ENCODE data around the gene MGAT5B. TPM values are rescaled to one million over a fixed set of nuclear protein-coding genes. Genes with fewer than 3 reads are reported as not detected.

The MGAT5B gene
- total RNA-seq, 1 experiment from 2014 or later = 4.9 TPM

DNA sequence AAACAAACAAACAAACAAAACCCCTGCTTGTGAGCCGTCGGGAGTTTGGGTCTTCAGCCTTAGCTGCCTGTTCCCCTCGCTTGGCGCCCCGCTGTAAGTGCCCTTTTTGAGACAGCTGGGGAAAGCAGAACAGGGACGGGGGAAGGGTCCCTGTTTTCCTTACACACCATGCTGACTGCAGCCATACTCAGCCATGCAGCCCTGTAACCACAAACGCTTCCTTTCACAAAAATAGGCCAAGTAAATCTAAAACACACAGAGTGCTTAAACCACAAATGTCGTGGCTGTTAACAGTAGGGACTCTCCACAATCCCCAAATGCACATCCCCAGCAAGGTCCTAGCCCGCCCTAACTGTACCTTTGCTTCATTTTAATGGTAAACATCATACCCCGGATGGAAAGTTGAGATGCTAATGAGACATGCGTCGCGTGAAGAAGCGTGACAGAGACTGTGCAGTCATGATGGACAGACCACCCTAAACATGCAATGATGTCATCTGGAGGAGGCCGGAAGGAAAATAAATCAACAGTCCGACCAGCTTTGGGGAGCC, 129.9 kb downstream of the MGAT5B start:
- H3K4me3 ChIP-seq (ENCODE audit: low read length) = no peak overlapping the region
- H3K79me2 ChIP-seq (ENCODE audit: low read length) = no peaks in the 10 kb centered on the region
- TF ChIP-seq EZH2 (IDR thresholded peaks at IDR 0.05; ENCODE audit: low read length, unreplicated experiment) = no peak
- TF ChIP-seq EZH2phosphoT487 (IDR thresholded peaks at IDR 0.05; ENCODE audit: borderline replicate concordance, low read length) = no peak
- TF ChIP-seq CTCF (conservative IDR thresholded peaks at IDR 0.05; ENCODE audit: low read depth, low read length) = no peak
- no peaks in the 10 kb centered on the region for H4K20me1 ChIP-seq (ENCODE audit: low read length)
- intact Hi-C loops (cut with micrococcal nuclease) = no loop called here
- H3K9me2 ChIP-seq (replicated peaks; ENCODE audit: low read length) = no peaks in the 10 kb centered on the region
- no TSS peak for BruUV-seq (replicated peaks)
- POLR2A ChIA-PET (ENCODE audit: unreplicated experiment) = no interaction called here
- H2AFZ ChIP-seq (ENCODE audit: low read length) = no peak overlapping the region
- H3K27me3 ChIP-seq (ENCODE audit: low read length) = no peaks in the 10 kb centered on the region
- CTCF ChIA-PET = no interaction called here
- DNase-seq (no peak), ATAC-seq (no peak)
- no peaks in the 10 kb centered on the region for H3F3A ChIP-seq (ENCODE audit: low read length, unreplicated experiment)
- H3K9me3 ChIP-seq (ENCODE audit: low read length) = no peaks in the 10 kb centered on the region
- H3K4me2 ChIP-seq (ENCODE audit: low read length) = no peak overlapping the region
- peaks cover 14% of the 10 kb centered on the region for H3K4me1 ChIP-seq (ENCODE audit: insufficient read depth, low read length)
- no peaks in the 10 kb centered on the region for H3K36me3 ChIP-seq (ENCODE audit: low read depth, low read length)
- no peak overlapping the region for H3K9ac ChIP-seq (ENCODE audit: low read length)
- no peak overlapping the region for H3K27ac ChIP-seq (ENCODE audit: low read length)

- BruUV-seq (replicated peaks) = no TSS peak
- ChIA-PET CTCF (no interaction called here), POLR2A (ENCODE audit: unreplicated experiment) (no interaction called here)
Observed at GRCh38 chr17:76998839-76999238, 130.6 kb downstream of the MGAT5B start.

More at GRCh38 chr17:76998839-76999238, 130.6 kb downstream of the MGAT5B start:
- intact Hi-C loops (cut with micrococcal nuclease) = no loop called here
- Histone ChIP-seq H3K36me3 (ENCODE audit: low read depth, low read length) (no peaks in the 10 kb centered on the region), H3K4me3 (ENCODE audit: low read length) (no peak overlapping the region), H3K27ac (ENCODE audit: low read length) (no peak overlapping the region), H3K79me2 (ENCODE audit: low read length) (no peaks in the 10 kb centered on the region), H3K27me3 (ENCODE audit: low read length) (no peaks in the 10 kb centered on the region), H3F3A (ENCODE audit: low read length, unreplicated experiment) (no peaks in the 10 kb centered on the region), H3K4me1 (ENCODE audit: insufficient read depth, low read length) (peaks cover 22% of the 10 kb centered on the region), H3K9ac (ENCODE audit: low read length) (no peak overlapping the region), H3K4me2 (ENCODE audit: low read length) (no peak overlapping the region), H3K9me2 (replicated peaks; ENCODE audit: low read length) (no peaks in the 10 kb centered on the region), H2AFZ (ENCODE audit: low read length) (no peak overlapping the region), H3K9me3 (ENCODE audit: low read length) (no peaks in the 10 kb centered on the region), H4K20me1 (ENCODE audit: low read length) (no peaks in the 10 kb centered on the region)
- TF ChIP-seq EZH2phosphoT487 (IDR thresholded peaks at IDR 0.05; ENCODE audit: borderline replicate concordance, low read length) = no peak
- no peak for TF ChIP-seq EZH2 (IDR thresholded peaks at IDR 0.05; ENCODE audit: low read length, unreplicated experiment)
- no peak for TF ChIP-seq CTCF (conservative IDR thresholded peaks at IDR 0.05; ENCODE audit: low read depth, low read length)
- DNase-seq (no peak), ATAC-seq (no peak)

Other genes with a start within 250 kb of the MGAT5B start
- 2.6 and 4.1 TPM in 2 replicates for gene ST6GALNAC1, start 224.6 kb upstream of the MGAT5B start, total RNA-seq (2014; rRNA removed)
- 98.3 and 148 TPM in 2 replicates for gene MXRA7, start 157.4 kb upstream of the MGAT5B start, total RNA-seq (2014; rRNA removed)
- 39.0 and 49.8 TPM in 2 replicates for gene JMJD6, start 141.8 kb upstream of the MGAT5B start, total RNA-seq (2014; rRNA removed)
- 48.1 and 58.7 TPM in 2 replicates for gene METTL23, start 141.6 kb upstream of the MGAT5B start, total RNA-seq (2014; rRNA removed)
- 562 and 859 TPM in 2 replicates for gene SRSF2, start 131.1 kb upstream of the MGAT5B start, total RNA-seq (2014; rRNA removed)
- 16.6 and 17.3 TPM in 2 replicates for gene MFSD11, start 130.3 kb upstream of the MGAT5B start, total RNA-seq (2014; rRNA removed)